Measurements from ENCODE around the gene VHLL. TPM values are rescaled to one million over a fixed set of nuclear protein-coding genes. Genes with fewer than 3 reads are reported as not detected.
"Not testable (repeated sequence)": the region's sequence is repeated elsewhere in the genome, so short reads cannot be mapped to it uniquely, and the experiment has no call there.

The VHLL gene
- polyA plus RNA-seq, 3 donors, result not detected

DNA sequence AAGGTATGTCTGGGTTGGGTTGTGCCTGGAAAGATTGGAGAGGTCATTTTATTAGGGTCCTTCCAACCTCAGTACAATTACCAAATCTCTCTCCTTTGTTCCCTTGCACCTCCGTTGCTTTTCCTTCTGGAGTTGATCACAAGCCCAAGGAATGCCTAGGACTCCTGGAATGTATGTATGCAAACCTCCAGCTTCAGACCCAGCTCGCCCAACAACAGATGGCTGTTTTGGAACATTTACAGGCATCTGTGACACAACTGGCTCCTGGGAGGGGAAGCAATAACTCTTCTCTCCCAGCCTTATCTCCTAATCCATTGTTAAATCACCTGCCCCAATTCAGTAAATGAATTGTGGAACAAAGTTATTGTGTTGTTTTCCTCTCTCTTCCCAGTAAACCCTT, 47.5 kb upstream of the VHLL start:
- Mint-ChIP-seq H3K9me3 (no peaks in the 10 kb centered on the region), H3K27ac (no peak overlapping the region), H3K36me3 (no peaks in the 10 kb centered on the region), H3K4me3 (no peak overlapping the region), H3K27me3 (ENCODE audit: low read depth in 3 of 3) (peaks cover 11 to 24% (median 14%) of the 10 kb centered on the region in 3 donors), H3K4me1 (no peaks in the 10 kb centered on the region)
- H3K4me2 ChIP-seq (replicated peaks; ENCODE audit: extremely low read depth, low read length, poor library complexity, severe bottlenecking), result no peak overlapping the region
- H3K9ac ChIP-seq (ENCODE audit: insufficient read depth, low read length, poor library complexity, severe bottlenecking), result no peak overlapping the region
- intact Hi-C loops (cut with micrococcal nuclease), result no loop called here
- H3K4me3 ChIP-seq (replicated peaks in 1 of 3; ENCODE audit: low read depth in 2 of 3, low read length in 3 of 3), result no peak overlapping the region
- no peaks in the 10 kb centered on the region for H4K20me1 ChIP-seq (ENCODE audit: insufficient read depth, low read length)
- H3K27ac ChIP-seq (ENCODE audit: low read depth in 1 of 2, low read length in 2 of 2), result no peak overlapping the region
- H3K36me3 ChIP-seq (replicated peaks in 1 of 2; ENCODE audit: control insufficient read depth in 1 of 2, insufficient read depth in 2 of 2, low read length in 2 of 2), result no peaks in the 10 kb centered on the region
- H3K4me1 ChIP-seq (ENCODE audit: control insufficient read depth in 1 of 2, insufficient read depth in 2 of 2, low read length in 2 of 2), result no peaks in the 10 kb centered on the region
- H2AFZ ChIP-seq (ENCODE audit: insufficient read depth, low read depth, low read length, poor library complexity, severe bottlenecking), result no peak overlapping the region
- no peaks in the 10 kb centered on the region for H3K9me3 ChIP-seq (replicated peaks in 1 of 2; ENCODE audit: control insufficient read depth in 1 of 2, insufficient read depth in 1 of 2, low read length in 2 of 2)
- H3K27me3 ChIP-seq (ENCODE audit: control insufficient read depth in 2 of 2, insufficient read depth in 2 of 2, low read length in 2 of 2), result peaks cover 8% of the 10 kb centered on the region in 2 donors
- H3K79me2 ChIP-seq (ENCODE audit: insufficient read depth, low read length), result no peaks in the 10 kb centered on the region
- no peak for TF ChIP-seq CTCF (IDR thresholded peaks at IDR 0.05)
- no peak for DNase-seq
- WGBS (ENCODE audit: insufficient coverage), result no CpG with 5 or more reads among the region's 2 CpGs

DNA sequence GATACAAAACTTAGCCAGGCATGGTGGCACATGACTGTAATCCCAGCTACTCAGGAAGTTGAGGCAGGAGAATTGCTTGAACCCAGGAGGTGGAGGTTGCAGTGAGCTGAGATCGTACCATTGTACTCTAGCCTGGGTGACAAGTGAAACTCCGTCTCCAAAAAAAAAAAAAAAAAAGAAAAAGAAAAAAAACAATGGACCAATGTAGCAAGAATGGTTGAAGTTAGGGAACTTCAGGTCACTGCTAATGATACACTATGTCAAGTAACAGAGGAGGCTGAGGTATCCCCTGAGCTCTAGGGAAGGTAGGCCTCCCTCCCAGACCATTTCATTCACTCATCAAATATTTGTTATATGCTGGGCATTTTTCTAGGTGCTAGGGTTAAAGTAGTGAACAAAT, 46.9 kb upstream of the VHLL start:
- H3K9me3 Mint-ChIP-seq; H3K9ac ChIP-seq (ENCODE audit: insufficient read depth, low read length, poor library complexity, severe bottlenecking); H3K36me3 ChIP-seq (replicated peaks in 1 of 2; ENCODE audit: control insufficient read depth in 1 of 2, insufficient read depth in 2 of 2, low read length in 2 of 2); H4K20me1 ChIP-seq (ENCODE audit: insufficient read depth, low read length); H3K36me3 Mint-ChIP-seq; intact Hi-C loops (cut with micrococcal nuclease); H3K79me2 ChIP-seq (ENCODE audit: insufficient read depth, low read length); DNase-seq; H3K9me3 ChIP-seq (replicated peaks in 1 of 2; ENCODE audit: control insufficient read depth in 1 of 2, insufficient read depth in 1 of 2, low read length in 2 of 2); H3K4me3 ChIP-seq (replicated peaks in 1 of 3; ENCODE audit: low read depth in 2 of 3, low read length in 3 of 3); H3K27ac ChIP-seq (ENCODE audit: low read depth in 1 of 2, low read length in 2 of 2); H3K4me2 ChIP-seq (replicated peaks; ENCODE audit: extremely low read depth, low read length, poor library complexity, severe bottlenecking); H3K4me1 Mint-ChIP-seq; H3K27ac Mint-ChIP-seq; H3K4me1 ChIP-seq (ENCODE audit: control insufficient read depth in 1 of 2, insufficient read depth in 2 of 2, low read length in 2 of 2); H3K4me3 Mint-ChIP-seq; H2AFZ ChIP-seq (ENCODE audit: insufficient read depth, low read depth, low read length, poor library complexity, severe bottlenecking); H3K27me3 ChIP-seq (ENCODE audit: control insufficient read depth in 2 of 2, insufficient read depth in 2 of 2, low read length in 2 of 2): not testable (repeated sequence)
- WGBS (ENCODE audit: insufficient coverage), result no CpG with 5 or more reads among the region's 2 CpGs
- H3K27me3 Mint-ChIP-seq (ENCODE audit: low read depth in 3 of 3), result peaks cover 11 to 23% (median 14%) of the 10 kb centered on the region in 3 donors
